WTC11 (cell line): Measurements from ENCODE around the gene SH2D1A.

Experiments used
- FOXK1 ChIP-seq: sonication (generic); formaldehyde crosslinking; IDR thresholded peaks from 2 replicates; pipeline ENCODE4 v1.8.0; 2022; ENCODE audit warnings: mild to moderate bottlenecking, moderate library complexity, missing genetic modification reagents
- HMGA2 ChIP-seq: fragments of 250-450 bp; sonication (Bioruptor Pico); IDR thresholded peaks from 2 replicates; pipeline ENCODE4 v1.4.0; 2021; ENCODE audit warnings: mild to moderate bottlenecking, moderate library complexity
- IRF2 ChIP-seq: sonication (generic); formaldehyde crosslinking; IDR thresholded peaks from 2 replicates; pipeline ENCODE4 v1.8.0; 2022; ENCODE audit warnings: low read depth, missing genetic modification reagents, borderline replicate concordance
- RORB ChIP-seq: fragments of 250-450 bp; sonication (Bioruptor Pico); IDR thresholded peaks from 2 replicates; pipeline ENCODE4 v1.9.0; 2021; ENCODE audit warnings: mild to moderate bottlenecking
- TF ChIP-seq, protein P1 (sequence below): fragments of 250-450 bp; sonication (Bioruptor Pico); IDR thresholded peaks from 2 replicates; pipeline ENCODE4 v1.9.0; 2021; ENCODE audit warnings: mild to moderate bottlenecking, borderline replicate concordance
- TF ChIP-seq, protein P2 (sequence below): sonication (generic); formaldehyde crosslinking; conservative IDR thresholded peaks from 2 replicates; pipeline ENCODE4 v1.8.1; 2022; ENCODE audit warnings: mild to moderate bottlenecking, missing genetic modification reagents
- TF ChIP-seq, protein P3 (sequence below): fragments of 200-600 bp; IDR thresholded peaks from 2 replicates; pipeline ENCODE4 v1.8.0; 2022; ENCODE audit warnings: antibody characterized with exemption
- TF ChIP-seq, protein P4 (sequence below): sonication (generic); formaldehyde crosslinking; IDR thresholded peaks from 2 replicates; pipeline ENCODE4 v1.8.0; 2022; ENCODE audit warnings: mild to moderate bottlenecking, missing genetic modification reagents
- TF ChIP-seq, protein P5 (sequence below): sonication (generic); formaldehyde crosslinking; IDR thresholded peaks from 2 replicates; pipeline ENCODE4 v1.8.1; 2023; ENCODE audit warnings: mild to moderate bottlenecking, missing genetic modification reagents

DNA sequence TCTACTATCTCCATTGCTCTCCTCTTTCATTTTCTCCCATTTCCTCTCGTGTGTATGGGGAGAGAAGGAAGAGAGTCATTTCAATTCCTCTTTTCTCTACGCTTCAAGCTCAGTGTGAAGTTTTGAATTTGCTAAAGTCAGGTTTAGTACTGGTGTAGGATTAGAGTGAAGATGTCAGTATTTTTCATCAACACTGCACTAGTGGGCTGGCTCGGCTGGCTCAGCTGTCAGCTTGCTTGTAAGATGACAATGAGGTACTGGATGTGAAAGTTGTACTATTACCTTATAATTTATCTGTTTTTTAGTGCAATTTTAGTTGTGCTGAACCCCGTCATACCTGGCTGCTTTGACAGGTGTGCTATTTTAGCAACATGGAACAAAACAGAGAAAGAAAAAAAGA lies 2.1 kb upstream of the SH2D1A start:
- TF ChIP-seq, protein P1, sequence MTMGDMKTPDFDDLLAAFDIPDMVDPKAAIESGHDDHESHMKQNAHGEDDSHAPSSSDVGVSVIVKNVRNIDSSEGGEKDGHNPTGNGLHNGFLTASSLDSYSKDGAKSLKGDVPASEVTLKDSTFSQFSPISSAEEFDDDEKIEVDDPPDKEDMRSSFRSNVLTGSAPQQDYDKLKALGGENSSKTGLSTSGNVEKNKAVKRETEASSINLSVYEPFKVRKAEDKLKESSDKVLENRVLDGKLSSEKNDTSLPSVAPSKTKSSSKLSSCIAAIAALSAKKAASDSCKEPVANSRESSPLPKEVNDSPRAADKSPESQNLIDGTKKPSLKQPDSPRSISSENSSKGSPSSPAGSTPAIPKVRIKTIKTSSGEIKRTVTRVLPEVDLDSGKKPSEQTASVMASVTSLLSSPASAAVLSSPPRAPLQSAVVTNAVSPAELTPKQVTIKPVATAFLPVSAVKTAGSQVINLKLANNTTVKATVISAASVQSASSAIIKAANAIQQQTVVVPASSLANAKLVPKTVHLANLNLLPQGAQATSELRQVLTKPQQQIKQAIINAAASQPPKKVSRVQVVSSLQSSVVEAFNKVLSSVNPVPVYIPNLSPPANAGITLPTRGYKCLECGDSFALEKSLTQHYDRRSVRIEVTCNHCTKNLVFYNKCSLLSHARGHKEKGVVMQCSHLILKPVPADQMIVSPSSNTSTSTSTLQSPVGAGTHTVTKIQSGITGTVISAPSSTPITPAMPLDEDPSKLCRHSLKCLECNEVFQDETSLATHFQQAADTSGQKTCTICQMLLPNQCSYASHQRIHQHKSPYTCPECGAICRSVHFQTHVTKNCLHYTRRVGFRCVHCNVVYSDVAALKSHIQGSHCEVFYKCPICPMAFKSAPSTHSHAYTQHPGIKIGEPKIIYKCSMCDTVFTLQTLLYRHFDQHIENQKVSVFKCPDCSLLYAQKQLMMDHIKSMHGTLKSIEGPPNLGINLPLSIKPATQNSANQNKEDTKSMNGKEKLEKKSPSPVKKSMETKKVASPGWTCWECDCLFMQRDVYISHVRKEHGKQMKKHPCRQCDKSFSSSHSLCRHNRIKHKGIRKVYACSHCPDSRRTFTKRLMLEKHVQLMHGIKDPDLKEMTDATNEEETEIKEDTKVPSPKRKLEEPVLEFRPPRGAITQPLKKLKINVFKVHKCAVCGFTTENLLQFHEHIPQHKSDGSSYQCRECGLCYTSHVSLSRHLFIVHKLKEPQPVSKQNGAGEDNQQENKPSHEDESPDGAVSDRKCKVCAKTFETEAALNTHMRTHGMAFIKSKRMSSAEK (CRISPR knock-in tag) = no peak
- TF ChIP-seq FOXK1 (no peak), HMGA2 (CRISPR knock-in tag) (no peak), IRF2 (CRISPR knock-in tag) (no peak), RORB (no peak)
- TF ChIP-seq, protein P2, sequence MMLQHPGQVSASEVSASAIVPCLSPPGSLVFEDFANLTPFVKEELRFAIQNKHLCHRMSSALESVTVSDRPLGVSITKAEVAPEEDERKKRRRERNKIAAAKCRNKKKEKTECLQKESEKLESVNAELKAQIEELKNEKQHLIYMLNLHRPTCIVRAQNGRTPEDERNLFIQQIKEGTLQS = no peak
- TF ChIP-seq, protein P3, sequence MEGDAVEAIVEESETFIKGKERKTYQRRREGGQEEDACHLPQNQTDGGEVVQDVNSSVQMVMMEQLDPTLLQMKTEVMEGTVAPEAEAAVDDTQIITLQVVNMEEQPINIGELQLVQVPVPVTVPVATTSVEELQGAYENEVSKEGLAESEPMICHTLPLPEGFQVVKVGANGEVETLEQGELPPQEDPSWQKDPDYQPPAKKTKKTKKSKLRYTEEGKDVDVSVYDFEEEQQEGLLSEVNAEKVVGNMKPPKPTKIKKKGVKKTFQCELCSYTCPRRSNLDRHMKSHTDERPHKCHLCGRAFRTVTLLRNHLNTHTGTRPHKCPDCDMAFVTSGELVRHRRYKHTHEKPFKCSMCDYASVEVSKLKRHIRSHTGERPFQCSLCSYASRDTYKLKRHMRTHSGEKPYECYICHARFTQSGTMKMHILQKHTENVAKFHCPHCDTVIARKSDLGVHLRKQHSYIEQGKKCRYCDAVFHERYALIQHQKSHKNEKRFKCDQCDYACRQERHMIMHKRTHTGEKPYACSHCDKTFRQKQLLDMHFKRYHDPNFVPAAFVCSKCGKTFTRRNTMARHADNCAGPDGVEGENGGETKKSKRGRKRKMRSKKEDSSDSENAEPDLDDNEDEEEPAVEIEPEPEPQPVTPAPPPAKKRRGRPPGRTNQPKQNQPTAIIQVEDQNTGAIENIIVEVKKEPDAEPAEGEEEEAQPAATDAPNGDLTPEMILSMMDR = no peak
- TF ChIP-seq, protein P4, sequence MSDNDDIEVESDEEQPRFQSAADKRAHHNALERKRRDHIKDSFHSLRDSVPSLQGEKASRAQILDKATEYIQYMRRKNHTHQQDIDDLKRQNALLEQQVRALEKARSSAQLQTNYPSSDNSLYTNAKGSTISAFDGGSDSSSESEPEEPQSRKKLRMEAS (CRISPR knock-in tag) = no peak
- TF ChIP-seq, protein P5, sequence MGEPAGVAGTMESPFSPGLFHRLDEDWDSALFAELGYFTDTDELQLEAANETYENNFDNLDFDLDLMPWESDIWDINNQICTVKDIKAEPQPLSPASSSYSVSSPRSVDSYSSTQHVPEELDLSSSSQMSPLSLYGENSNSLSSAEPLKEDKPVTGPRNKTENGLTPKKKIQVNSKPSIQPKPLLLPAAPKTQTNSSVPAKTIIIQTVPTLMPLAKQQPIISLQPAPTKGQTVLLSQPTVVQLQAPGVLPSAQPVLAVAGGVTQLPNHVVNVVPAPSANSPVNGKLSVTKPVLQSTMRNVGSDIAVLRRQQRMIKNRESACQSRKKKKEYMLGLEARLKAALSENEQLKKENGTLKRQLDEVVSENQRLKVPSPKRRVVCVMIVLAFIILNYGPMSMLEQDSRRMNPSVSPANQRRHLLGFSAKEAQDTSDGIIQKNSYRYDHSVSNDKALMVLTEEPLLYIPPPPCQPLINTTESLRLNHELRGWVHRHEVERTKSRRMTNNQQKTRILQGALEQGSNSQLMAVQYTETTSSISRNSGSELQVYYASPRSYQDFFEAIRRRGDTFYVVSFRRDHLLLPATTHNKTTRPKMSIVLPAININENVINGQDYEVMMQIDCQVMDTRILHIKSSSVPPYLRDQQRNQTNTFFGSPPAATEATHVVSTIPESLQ (CRISPR knock-in tag) = no peak
